Measurements from ENCODE around the gene FRZB. TPM values are rescaled to one million over a fixed set of nuclear protein-coding genes. Genes with fewer than 3 reads are reported as not detected.

FRZB gene
- total and polyA plus RNA-seq, 11 donors = 0.31 to 5.5 (median 1.8) TPM

DNA sequence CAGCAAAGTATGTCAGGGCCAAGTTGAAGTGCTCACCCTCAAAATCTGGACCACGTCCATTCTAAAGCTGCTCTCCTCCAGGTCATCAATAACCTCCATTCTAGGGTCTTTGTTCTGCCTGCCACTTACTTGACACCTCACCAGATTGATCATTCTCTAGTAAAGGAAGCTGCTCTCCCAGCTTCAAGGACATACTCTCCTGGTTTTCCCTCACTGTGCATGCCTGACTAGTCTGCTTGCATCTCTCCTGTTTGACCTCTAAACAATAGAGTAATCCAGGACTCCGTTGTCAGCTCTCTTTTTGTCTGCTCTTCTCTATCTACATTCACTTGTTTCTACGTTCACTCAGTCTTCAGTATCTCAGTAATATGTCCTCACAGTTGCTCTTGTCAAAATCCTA, 59.1 kb downstream of the FRZB start:
- intact Hi-C loops (cut with DNase I) = no loop called here
- Histone ChIP-seq H3K27me3 (peaks cover 0 to 4% (median 0%) of the 10 kb centered on the region in 9 donors), H3K4me1 (no peaks in the 10 kb centered on the region), H3K36me3 (no peaks in the 10 kb centered on the region), H3K9me3 (no peaks in the 10 kb centered on the region), H3K4me3 (no peak overlapping the region), H3K27ac (no peak overlapping the region)
- no peak for ATAC-seq
- no peak for DNase-seq
- WGBS, 4 donors = 72 to 78% (median 75%) methylated on average over 3 of the region's 3 CpGs
- TF ChIP-seq, protein P1, sequence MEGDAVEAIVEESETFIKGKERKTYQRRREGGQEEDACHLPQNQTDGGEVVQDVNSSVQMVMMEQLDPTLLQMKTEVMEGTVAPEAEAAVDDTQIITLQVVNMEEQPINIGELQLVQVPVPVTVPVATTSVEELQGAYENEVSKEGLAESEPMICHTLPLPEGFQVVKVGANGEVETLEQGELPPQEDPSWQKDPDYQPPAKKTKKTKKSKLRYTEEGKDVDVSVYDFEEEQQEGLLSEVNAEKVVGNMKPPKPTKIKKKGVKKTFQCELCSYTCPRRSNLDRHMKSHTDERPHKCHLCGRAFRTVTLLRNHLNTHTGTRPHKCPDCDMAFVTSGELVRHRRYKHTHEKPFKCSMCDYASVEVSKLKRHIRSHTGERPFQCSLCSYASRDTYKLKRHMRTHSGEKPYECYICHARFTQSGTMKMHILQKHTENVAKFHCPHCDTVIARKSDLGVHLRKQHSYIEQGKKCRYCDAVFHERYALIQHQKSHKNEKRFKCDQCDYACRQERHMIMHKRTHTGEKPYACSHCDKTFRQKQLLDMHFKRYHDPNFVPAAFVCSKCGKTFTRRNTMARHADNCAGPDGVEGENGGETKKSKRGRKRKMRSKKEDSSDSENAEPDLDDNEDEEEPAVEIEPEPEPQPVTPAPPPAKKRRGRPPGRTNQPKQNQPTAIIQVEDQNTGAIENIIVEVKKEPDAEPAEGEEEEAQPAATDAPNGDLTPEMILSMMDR (IDR thresholded peaks at IDR 0.05) = no peak
- TF ChIP-seq POLR2A (IDR thresholded peaks at IDR 0.05) = no peak

DNA sequence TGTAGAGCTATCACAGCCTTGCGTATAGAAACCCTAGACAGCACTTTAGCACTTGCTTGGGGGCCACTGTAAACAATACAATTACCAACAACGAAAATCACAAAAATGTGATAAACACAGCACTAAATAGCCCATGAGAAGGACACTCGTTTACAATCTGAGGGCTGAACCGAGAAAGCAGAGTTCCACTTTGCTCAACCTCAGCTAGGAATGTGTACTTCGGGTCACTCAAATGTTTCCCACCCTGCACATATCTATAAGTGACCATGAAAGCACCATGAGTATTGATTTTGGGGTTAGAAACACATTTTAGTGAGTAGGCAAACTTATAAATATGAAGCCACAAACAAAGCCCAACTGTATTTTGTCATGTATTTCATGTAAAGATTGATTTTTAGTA, 62.3 kb downstream of the FRZB start:
- intact Hi-C loops (cut with DNase I) = no loop called here
- Histone ChIP-seq H3K27me3 (no peaks in the 10 kb centered on the region), H3K9me3 (no peaks in the 10 kb centered on the region), H3K36me3 (no peaks in the 10 kb centered on the region), H3K4me1 (no peaks in the 10 kb centered on the region), H3K27ac (no peak overlapping the region), H3K4me3 (no peak overlapping the region)
- ATAC-seq (no peak), DNase-seq (no peak)
- WGBS, 4 donors = 90 to 95% (median 92%) methylated on average over 5 of the region's 5 CpGs
- TF ChIP-seq, protein P1 (IDR thresholded peaks at IDR 0.05) = no peak
- TF ChIP-seq POLR2A (IDR thresholded peaks at IDR 0.05) = no peak

DNA sequence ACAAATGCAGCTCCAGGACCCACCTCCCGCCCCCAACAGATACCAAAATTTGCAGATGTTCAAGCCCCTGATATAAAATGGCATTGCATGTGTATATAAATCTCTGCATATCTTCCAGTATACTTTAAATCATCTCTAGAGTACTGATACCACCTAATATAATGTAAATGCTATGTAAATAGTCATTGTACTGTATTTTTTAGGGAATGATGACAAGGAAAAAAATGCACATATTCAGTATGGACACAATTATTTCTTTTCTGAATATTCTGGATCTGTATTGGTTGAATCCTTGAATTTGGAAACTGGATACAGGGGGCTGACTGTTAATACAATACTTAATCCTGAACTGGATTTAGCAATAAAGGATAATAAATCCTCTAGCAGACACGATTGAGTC, 67.7 kb downstream of the FRZB start:
- 84 to 90% (median 88%) methylated on average over 2 of the region's 2 CpGs for WGBS, 4 donors
- no peak for ATAC-seq
- H3K27me3 ChIP-seq = no peaks in the 10 kb centered on the region

DNA sequence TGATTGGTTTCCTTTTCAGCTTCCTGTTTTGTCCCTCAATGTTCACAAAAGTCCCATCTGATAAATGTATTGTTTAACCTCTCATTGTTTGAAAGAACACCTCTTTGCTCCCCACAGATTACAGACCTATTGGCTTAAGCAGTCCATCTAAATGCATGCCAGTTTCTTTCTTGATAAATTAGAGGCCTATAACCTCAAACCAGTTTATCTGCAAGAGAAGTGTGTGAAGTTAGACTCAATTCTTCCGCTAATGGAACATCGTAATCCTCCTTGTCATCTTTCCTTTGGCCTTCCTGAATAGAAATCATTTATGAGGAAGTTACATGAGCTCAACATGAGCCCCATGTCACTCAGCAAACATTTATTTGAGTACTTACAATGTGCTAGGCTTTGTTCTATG, 74.0 kb downstream of the FRZB start:
- TF ChIP-seq, protein P1 (IDR thresholded peaks at IDR 0.05) = no peak
- no peak for TF ChIP-seq POLR2A (IDR thresholded peaks at IDR 0.05)

More for the DNA sequence above, 67.7 kb downstream of the FRZB start:
- Histone ChIP-seq H3K4me3 (no peak overlapping the region), H3K27ac (no peak overlapping the region), H3K9me3 (no peaks in the 10 kb centered on the region), H3K4me1 (peaks cover 0 to 3% (median 0%) of the 10 kb centered on the region in 12 donors), H3K36me3 (no peaks in the 10 kb centered on the region)
- DNase-seq = no peak
- intact Hi-C loops (cut with DNase I) = no loop called here
- TF ChIP-seq, protein P1 (IDR thresholded peaks at IDR 0.05) = no peak
- TF ChIP-seq POLR2A (IDR thresholded peaks at IDR 0.05) = no peak

More for the DNA sequence above, 74.0 kb downstream of the FRZB start:
- H3K9me3 ChIP-seq = no peaks in the 10 kb centered on the region
- DNase-seq = no peak
- peaks cover 0 to 3% (median 0%) of the 10 kb centered on the region in 12 donors for H3K4me1 ChIP-seq
- H3K4me3 ChIP-seq = no peak overlapping the region
- H3K36me3 ChIP-seq = no peaks in the 10 kb centered on the region
- no peaks in the 10 kb centered on the region for H3K27me3 ChIP-seq
- 82 to 87% (median 86%) methylated on average over 2 of the region's 2 CpGs for WGBS, 4 donors
- H3K27ac ChIP-seq = no peak overlapping the region
- ATAC-seq = no peak
- intact Hi-C loops (cut with DNase I) = no loop called here

Data from heart left ventricle (tissue), 16 donors.